H1 (cell line): ENCODE data around the gene ZBED5. TPM values are rescaled to one million over a fixed set of nuclear protein-coding genes. Genes with fewer than 3 reads are reported as not detected.

Experiments
- CTCF ChIA-PET: fragments of 300-600 bp; sonication (Branson Sonifier 250); formaldehyde crosslinking; loops from one replicate; lab custom pipeline; 2021; ENCODE audit not compliant: partially characterized antibody; lab: Charles Lee
- POLR2A ChIA-PET: fragments of 300-600 bp; sonication (Branson Sonifier 250); formaldehyde crosslinking; loops from one replicate; lab custom pipeline; 2021; ENCODE audit warnings: inconsistent platforms; ENCODE audit not compliant: partially characterized antibody; lab: Charles Lee
- DNase-seq, 2 experiments: peaks; one replicate each; pipeline versions ENCODE4 v3.0.0 to v3.0.0-alpha.2; 2010 to 2022; ENCODE audit warnings: low spot score in 2 of 2, low read depth in 1 of 2, mixed read lengths in 1 of 2
- FAIRE-seq: peaks from 2 replicates; lab custom pipeline; 2011; peaks lifted over from hg19 to GRCh38; lab: Jason Lieb, UNC
- H2AFZ ChIP-seq: 2 replicates; pipeline ENCODE4 v1.8.1; 2012; ENCODE audit warnings: low read length, inconsistent platforms
- H2AK5ac ChIP-seq: 2 replicates; pipeline ENCODE4 v1.6.1; 2013; ENCODE audit warnings: low read depth, low read length
- H2BK120ac ChIP-seq: replicated peaks from 2 replicates; pipeline ENCODE3; 2013; ENCODE audit warnings: low read depth, low read length, inconsistent platforms
- H2BK12ac ChIP-seq: 2 replicates; pipeline ENCODE4 v1.6.1; 2013; ENCODE audit warnings: low read depth, low read length
- H2BK15ac ChIP-seq: 2 replicates; pipeline ENCODE4 v1.6.1; 2013; ENCODE audit warnings: low read length
- H2BK20ac ChIP-seq: 2 replicates; pipeline ENCODE4 v1.6.1; 2013; ENCODE audit warnings: low read length
- H2BK5ac ChIP-seq: 2 replicates; pipeline ENCODE4 v1.6.1; 2013; ENCODE audit warnings: low read depth, low read length
- H3K14ac ChIP-seq: 2 replicates; pipeline ENCODE4 v1.6.1; 2013; ENCODE audit warnings: inconsistent platforms; ENCODE audit not compliant: insufficient read length
- H3K18ac ChIP-seq: 2 replicates; pipeline ENCODE4 v1.6.1; 2013; ENCODE audit warnings: low read length; ENCODE audit errors: extremely low read depth
- H3K23ac ChIP-seq: 2 replicates; pipeline ENCODE4 v1.6.1; 2013; ENCODE audit warnings: inconsistent platforms; ENCODE audit not compliant: insufficient read length
- H3K23me2 ChIP-seq: 2 replicates; pipeline ENCODE4 v1.6.1; 2013; ENCODE audit warnings: low read depth, low read length
- H3K27ac ChIP-seq: 2 replicates; pipeline ENCODE4 v1.6.1; 2011; ENCODE audit warnings: low read depth, low read length, inconsistent platforms
- H3K27me3 ChIP-seq, 4 experiments: replicated peaks in 1 of 4; 1 replicate in 1 of 4; 2 replicates in 3 of 4; pipeline versions ENCODE4 v1.6.1 to v1.8.1; 2011 to 2013; ENCODE audit warnings: low read length in 3 of 4, mild to moderate bottlenecking in 3 of 4, inconsistent platforms in 2 of 4, mixed read lengths in 2 of 4, moderate library complexity in 1 of 4; ENCODE audit not compliant: control insufficient read depth in 3 of 4, insufficient read depth in 3 of 4; ENCODE audit errors: extremely low read depth in 1 of 4
- H3K36me3 ChIP-seq, 4 experiments: 2 replicates each; pipeline versions ENCODE4 v1.6.1 to v1.8.1; 2011 to 2013; ENCODE audit warnings: mild to moderate bottlenecking in 4 of 4, low read length in 3 of 4, moderate library complexity in 2 of 4, control low read depth in 1 of 4, inconsistent platforms in 1 of 4; ENCODE audit not compliant: insufficient read depth in 4 of 4, control insufficient read depth in 2 of 4
- H3K4ac ChIP-seq: replicated peaks from 2 replicates; pipeline ENCODE3; 2013; ENCODE audit warnings: low read length, low read depth, mixed read lengths, inconsistent platforms; ENCODE audit not compliant: insufficient read length
- H3K4me1 ChIP-seq, 4 experiments: replicated peaks in 1 of 4; 1 replicate in 1 of 4; 2 replicates in 3 of 4; pipeline versions ENCODE4 v1.6.1 to v1.8.1; 2011 to 2013; ENCODE audit warnings: low read length in 3 of 4, inconsistent platforms in 2 of 4, mixed read lengths in 1 of 4; ENCODE audit not compliant: insufficient read depth in 4 of 4, control insufficient read depth in 3 of 4
- H3K4me2 ChIP-seq, 2 experiments: 2 replicates each; pipeline versions ENCODE4 v1.6.1 to v1.8.1; 2011 to 2013; ENCODE audit warnings: low read depth in 2 of 2, low read length in 2 of 2, control low read depth in 1 of 2, inconsistent platforms in 1 of 2, mild to moderate bottlenecking in 1 of 2; ENCODE audit not compliant: insufficient read depth in 1 of 2
- H3K4me3 ChIP-seq, 4 experiments: fragments of 200-600, 300-600 bp in 1 of 4; sonication (generic), shearing (Covaris generic), sonication (Bioruptor Twin) in 1 of 4; 2 replicates each; pipeline versions ENCODE4 v1.5.1 to v1.8.1; 2011 to 2016; ENCODE audit warnings: low read length in 4 of 4, low read depth in 3 of 4, control low read depth in 2 of 4, inconsistent platforms in 2 of 4, mild to moderate bottlenecking in 2 of 4, mixed read lengths in 1 of 4, moderate library complexity in 1 of 4; ENCODE audit not compliant: insufficient read depth in 2 of 4; ENCODE audit errors: extremely low read depth in 1 of 4
- H3K56ac ChIP-seq: replicated peaks from 2 replicates; pipeline ENCODE3; 2013; ENCODE audit warnings: low read depth, mild to moderate bottlenecking, mixed read lengths, low read length, inconsistent platforms; ENCODE audit not compliant: insufficient read length
- H3K79me1 ChIP-seq: 2 replicates; pipeline ENCODE4 v1.6.1; 2013; ENCODE audit warnings: low read depth, low read length, control low read depth
- H3K79me2 ChIP-seq, 2 experiments: 2 replicates each; pipeline versions ENCODE4 v1.6.1 to v1.8.1; 2012 to 2013; ENCODE audit warnings: low read length in 2 of 2, mild to moderate bottlenecking in 2 of 2, inconsistent platforms in 1 of 2; ENCODE audit not compliant: insufficient read depth in 2 of 2, control insufficient read depth in 1 of 2
- H3K9ac ChIP-seq, 4 experiments: replicated peaks in 1 of 4; 1 replicate in 1 of 4; 2 replicates in 3 of 4; pipeline versions ENCODE4 v1.6.1 to v1.8.1; 2011 to 2013; ENCODE audit warnings: low read depth in 3 of 4, low read length in 3 of 4, control low read depth in 2 of 4, mild to moderate bottlenecking in 2 of 4, moderate library complexity in 2 of 4, inconsistent platforms in 1 of 4; ENCODE audit errors: extremely low read depth in 1 of 4
- H3K9me3 ChIP-seq, 2 experiments: 2 replicates each; pipeline versions ENCODE4 v1.6.1 to v1.8.1; 2012 to 2013; ENCODE audit warnings: mild to moderate bottlenecking in 2 of 2, moderate library complexity in 2 of 2, control low read depth in 1 of 2, inconsistent platforms in 1 of 2, low read depth in 1 of 2, low read length in 1 of 2, mixed read lengths in 1 of 2; ENCODE audit not compliant: insufficient read depth in 2 of 2
- H4K20me1 ChIP-seq, 2 experiments: replicated peaks in 1 of 2; 2 replicates each; pipeline versions ENCODE3 to v1.8.1; 2011 to 2013; ENCODE audit warnings: inconsistent platforms in 2 of 2, low read length in 2 of 2, mild to moderate bottlenecking in 1 of 2; ENCODE audit not compliant: insufficient read depth in 2 of 2, control insufficient read depth in 1 of 2
- H4K5ac ChIP-seq: 2 replicates; pipeline ENCODE4 v1.6.1; 2013; ENCODE audit warnings: low read length, low read depth, mixed read lengths, inconsistent platforms; ENCODE audit not compliant: insufficient read length
- H4K8ac ChIP-seq: 2 replicates; pipeline ENCODE4 v1.8.0; 2013; ENCODE audit warnings: mild to moderate bottlenecking, moderate library complexity, low read length, inconsistent platforms; ENCODE audit not compliant: insufficient read depth; ENCODE audit errors: extremely low read depth
- H4K91ac ChIP-seq: replicated peaks from 2 replicates; pipeline ENCODE3; 2013; ENCODE audit warnings: low read length, mixed read lengths, inconsistent platforms; ENCODE audit not compliant: insufficient read length
- BACH1 ChIP-seq: IDR thresholded peaks from 2 replicates; pipeline ENCODE4 v1.6.1; 2012; ENCODE audit warnings: low read length, improper control_type of control experiment
- BCL11A ChIP-seq, 2 experiments: IDR thresholded peaks; one replicate each; pipeline ENCODE4 v1.6.1; 2011; ENCODE audit warnings: low read depth in 2 of 2, low read length in 2 of 2, mild to moderate bottlenecking in 2 of 2
- BRCA1 ChIP-seq: IDR thresholded peaks from 2 replicates; pipeline ENCODE4 v1.6.1; 2012; ENCODE audit warnings: low read depth, low read length, improper control_type of control experiment
- CTBP2 ChIP-seq: IDR thresholded peaks from 2 replicates; pipeline ENCODE4 v1.7.0; 2011; ENCODE audit warnings: borderline replicate concordance, mild to moderate bottlenecking, moderate library complexity, mixed read lengths, low read length; ENCODE audit not compliant: insufficient read depth, insufficient read length
- EP300 ChIP-seq, 2 experiments: IDR thresholded peaks; 1 replicate in 1 of 2; 2 replicates in 1 of 2; pipeline ENCODE4 v1.6.1; 2011 to 2012; ENCODE audit warnings: low read depth in 2 of 2, low read length in 2 of 2, mild to moderate bottlenecking in 2 of 2, borderline replicate concordance in 1 of 2, inconsistent platforms in 1 of 2, moderate library complexity in 1 of 2
- GTF2F1 ChIP-seq: IDR thresholded peaks from 2 replicates; pipeline ENCODE4 v1.6.1; 2012; ENCODE audit warnings: low read depth, low read length, improper control_type of control experiment, borderline replicate concordance
- KDM4A ChIP-seq: IDR thresholded peaks from one replicate; pipeline ENCODE4 v1.7.1; 2012; ENCODE audit warnings: low read depth, mild to moderate bottlenecking, moderate library complexity, low read length, inconsistent platforms; ENCODE audit not compliant: severe bottlenecking
- RXRA ChIP-seq: IDR thresholded peaks from 2 replicates; pipeline ENCODE4 v1.6.1; 2011; ENCODE audit warnings: low read depth, mild to moderate bottlenecking, low read length, moderate library complexity; ENCODE audit not compliant: insufficient read depth
- SIRT6 ChIP-seq: IDR thresholded peaks from one replicate; pipeline ENCODE4 v1.7.1; 2012; ENCODE audit warnings: low read length, inconsistent platforms
- SP1 ChIP-seq: IDR thresholded peaks from 2 replicates; pipeline ENCODE4 v1.6.1; 2011; ENCODE audit warnings: low read depth, low read length
- TAF7 ChIP-seq: optimal IDR thresholded peaks from 2 replicates; pipeline ENCODE3; 2011; ENCODE audit warnings: low read depth, mild to moderate bottlenecking, inconsistent platforms, low read length, moderate library complexity, borderline replicate concordance
- TBP ChIP-seq: IDR thresholded peaks from 2 replicates; pipeline ENCODE4 v1.6.1; 2011; ENCODE audit warnings: low read depth, low read length, improper control_type of control experiment
- ZNF274 ChIP-seq: IDR thresholded peaks from 2 replicates; pipeline ENCODE4 v1.7.0; 2012; ENCODE audit warnings: low read length, borderline replicate concordance; ENCODE audit errors: extremely low read depth
- WGBS, 2 experiments: shearing (Covaris generic) in 1 of 2; methylation state at CpG; one replicate each; pipeline versions ENCODE4 v1.1.6 to v1.1.7; 2013 to 2015; ENCODE audit warnings: low lambda C conversion rate in 2 of 2, mixed read lengths in 2 of 2, inconsistent platforms in 1 of 2, low coverage in 1 of 2, missing lambda C conversion rate in 1 of 2; ENCODE audit not compliant: insufficient replicate concordance in 2 of 2, insufficient coverage in 1 of 2, insufficient read length in 1 of 2; ENCODE audit errors: extremely low coverage in 1 of 2, missing lambda C conversion rate in 1 of 2; 5-methylcytosine and 5-hydroxymethylcytosine counted together
- polyA plus RNA-seq, 7 experiments: library from polyadenylated mRNA; depleted of rRNA in 3 of 7; stranded (reverse) in 5 of 7; unstranded in 2 of 7; fragments of >200 nt in 5 of 7; fragments of 200-250 nt in 2 of 7; gene quantifications; 1 replicate in 5 of 7; 2 replicates in 1 of 7; 4 replicates in 1 of 7; pipeline versions ENCODE4 v1.2.1 to v1.2.3, GENCODE V29; 2011 to 2013; ENCODE audit warnings: missing spikeins in 2 of 7, mixed read lengths in 2 of 7
- total RNA-seq: library from RNA; stranded (reverse); fragmentation: NEBNext Ultra II Directional; extraction: Animal tissue kit (Norgen Biotek cat#: 25700); gene quantifications from 2 replicates; pipeline ENCODE4 v1.2.1, GENCODE V29; 2021

ZBED5 gene
- total and polyA plus RNA-seq, 2 of the 8 experiments (the other 6 are each of a cell fraction or from before 2014, with no cell fraction given), result 54.2 to 94.7 TPM

DNA sequence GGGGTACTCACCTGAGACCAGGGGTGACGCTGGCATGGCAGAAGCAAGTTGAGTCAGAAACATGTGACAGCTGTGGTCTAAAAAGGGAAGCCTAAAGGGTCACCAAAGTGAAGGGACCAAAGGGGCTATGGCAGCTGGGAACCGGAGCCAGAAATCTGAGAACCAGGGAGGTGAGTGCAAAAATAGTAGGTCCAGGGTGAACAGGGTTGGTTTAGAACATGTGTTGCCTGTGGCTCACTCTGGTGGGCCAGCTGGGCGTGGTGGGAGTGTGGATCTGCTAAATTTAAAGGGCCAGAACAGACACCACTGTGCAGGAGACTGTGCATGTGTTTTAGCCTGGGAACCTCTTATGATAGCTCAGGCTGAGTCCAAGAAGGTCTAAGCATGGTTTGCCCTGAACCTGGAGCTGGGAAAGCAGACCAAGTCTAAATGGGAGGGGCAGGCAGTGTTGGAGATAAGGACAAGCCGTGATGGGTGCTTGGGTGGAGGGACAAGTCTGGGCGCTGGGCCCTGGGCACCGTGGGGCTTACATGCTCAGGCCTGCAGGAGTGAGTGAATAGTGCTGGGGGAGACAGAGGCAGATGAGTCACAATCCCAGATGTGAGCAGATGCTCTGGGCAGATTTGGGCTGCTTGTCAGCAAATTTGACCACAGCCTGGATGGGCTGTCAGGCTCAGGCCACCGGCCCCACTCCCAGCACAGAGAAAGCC, 41.4 kb upstream of the ZBED5 start:
- no peak overlapping the region for H2BK5ac ChIP-seq
- H3K18ac ChIP-seq, result no peak overlapping the region
- H4K5ac ChIP-seq, result no peak overlapping the region
- H3K56ac ChIP-seq, result no peak overlapping the region
- ChIA-PET POLR2A (interaction anchor here (1.0 to 2.1 kb wide), 2 partner anchors 90 to 96 kb away, joined by 3 to 8 read pairs; partner anchors contain the start of gene EIF4G2), CTCF (interaction anchor here (1.1 to 2.6 kb wide), 2 partner anchors 20 to 107 kb away, joined by 5 to 9 read pairs; no protein-coding TSS in a partner anchor)
- H3K79me1 ChIP-seq, result no peaks in the 10 kb centered on the region
- no peaks in the 10 kb centered on the region for H3K79me2 ChIP-seq
- H2BK20ac ChIP-seq, result peak overlapping the region; percentile 43; the same call in 1 of the 2 replicates
- H2BK15ac ChIP-seq, result no peak overlapping the region
- H3K4me2 ChIP-seq, result no peak overlapping the region
- H3K4me1 ChIP-seq, result no peaks in the 10 kb centered on the region
- no peaks in the 10 kb centered on the region for H3K27me3 ChIP-seq
- H2BK12ac ChIP-seq, result 0 out of 2 replicates have a peak overlapping the region, but pooled peaks have one; percentile 31
- H4K20me1 ChIP-seq, result no peaks in the 10 kb centered on the region
- no peaks in the 10 kb centered on the region; a peak in 2 of 8 replicates for H3K36me3 ChIP-seq
- no peak overlapping the region for H3K4ac ChIP-seq
- no peak overlapping the region for H3K23ac ChIP-seq
- DNase-seq, result no peak
- H3K27ac ChIP-seq, result no peak overlapping the region
- H4K8ac ChIP-seq, result no peak overlapping the region
- H3K9me3 ChIP-seq, result no peaks in the 10 kb centered on the region
- H3K23me2 ChIP-seq, result no peaks in the 10 kb centered on the region
- no peak overlapping the region for H3K9ac ChIP-seq
- 89% methylated on average over 6 of the region's 7 CpGs; no CpG with 5 or more reads in 1 of the 2 experiments for WGBS, 2 experiments
- no peak for FAIRE-seq
- no peak overlapping the region for H2AK5ac ChIP-seq
- no peak overlapping the region for H3K4me3 ChIP-seq
- no peak overlapping the region for H4K91ac ChIP-seq
- H3K14ac ChIP-seq, result no peak overlapping the region
- H2BK120ac ChIP-seq, result no peak overlapping the region
- no peak overlapping the region for H2AFZ ChIP-seq
- TF ChIP-seq RXRA, result no peak
- no peak for TF ChIP-seq CTBP2
- no peak for TF ChIP-seq GTF2F1
- no peak for TF ChIP-seq KDM4A
- no peak for TF ChIP-seq SP1
- no peak for TF ChIP-seq ZNF274
- no peak for TF ChIP-seq BACH1
- TF ChIP-seq BRCA1, result no peak
- TF ChIP-seq TAF7, result no peak
- no peak for TF ChIP-seq TBP
- no peak for TF ChIP-seq EP300 (IDR thresholded peaks at IDR 0.05; ENCODE audit: borderline replicate concordance in 1 of 2, low read depth in 2 of 2, low read length in 2 of 2)
- TF ChIP-seq SIRT6, result no peak
- no peak for TF ChIP-seq BCL11A (IDR thresholded peaks at IDR 0.05; ENCODE audit: low read depth in 2 of 2, low read length in 2 of 2)
